OCI-LY1 (cell line): ENCODE measurements around the gene TLR3.

Experiments used
- CTCF ChIP-seq: fragments of 200-600 bp; sonication (generic), shearing (Covaris generic); IDR thresholded peaks from 2 replicates; pipeline ENCODE4 v1.5.1; 2017; ENCODE audit warnings: mild to moderate bottlenecking, antibody characterized with exemption, low read length, moderate library complexity, mixed read lengths
- EZH2 ChIP-seq: fragments of 200-600 bp; sonication (generic), shearing (Covaris generic); IDR thresholded peaks from 2 replicates; pipeline ENCODE4 v1.8.0; 2017; ENCODE audit warnings: borderline replicate concordance, mixed run types, mild to moderate bottlenecking, antibody characterized with exemption, low read length, moderate library complexity, mixed read lengths

DNA sequence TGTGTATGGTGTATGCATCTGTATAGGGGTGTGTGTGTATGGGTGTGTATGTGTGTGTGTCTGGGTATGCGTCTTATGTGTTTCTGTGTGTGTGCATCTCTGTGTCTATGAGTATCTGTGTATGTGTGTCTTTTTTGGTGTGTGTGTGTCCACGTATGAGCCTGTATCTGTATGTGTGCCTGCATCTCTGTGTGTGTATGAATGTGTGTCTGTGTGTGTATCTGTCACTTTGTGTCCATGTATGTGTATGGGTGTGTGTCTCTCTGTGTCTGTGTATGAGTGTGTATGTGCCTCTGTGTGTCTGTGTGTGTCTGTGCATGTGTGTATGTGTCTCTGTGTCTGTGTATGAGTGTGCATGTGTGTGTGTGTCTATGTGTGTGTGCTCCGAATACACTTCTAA, 59.9 kb downstream of the TLR3 start:
- TF ChIP-seq EZH2: no peak
- no peak for TF ChIP-seq CTCF
